ENCODE results near the gene STARD13.

GRCh38 chr13:33195693-33196464 is 89.7 kb downstream of the STARD13 start:
- TF ChIP-seq, protein P1, sequence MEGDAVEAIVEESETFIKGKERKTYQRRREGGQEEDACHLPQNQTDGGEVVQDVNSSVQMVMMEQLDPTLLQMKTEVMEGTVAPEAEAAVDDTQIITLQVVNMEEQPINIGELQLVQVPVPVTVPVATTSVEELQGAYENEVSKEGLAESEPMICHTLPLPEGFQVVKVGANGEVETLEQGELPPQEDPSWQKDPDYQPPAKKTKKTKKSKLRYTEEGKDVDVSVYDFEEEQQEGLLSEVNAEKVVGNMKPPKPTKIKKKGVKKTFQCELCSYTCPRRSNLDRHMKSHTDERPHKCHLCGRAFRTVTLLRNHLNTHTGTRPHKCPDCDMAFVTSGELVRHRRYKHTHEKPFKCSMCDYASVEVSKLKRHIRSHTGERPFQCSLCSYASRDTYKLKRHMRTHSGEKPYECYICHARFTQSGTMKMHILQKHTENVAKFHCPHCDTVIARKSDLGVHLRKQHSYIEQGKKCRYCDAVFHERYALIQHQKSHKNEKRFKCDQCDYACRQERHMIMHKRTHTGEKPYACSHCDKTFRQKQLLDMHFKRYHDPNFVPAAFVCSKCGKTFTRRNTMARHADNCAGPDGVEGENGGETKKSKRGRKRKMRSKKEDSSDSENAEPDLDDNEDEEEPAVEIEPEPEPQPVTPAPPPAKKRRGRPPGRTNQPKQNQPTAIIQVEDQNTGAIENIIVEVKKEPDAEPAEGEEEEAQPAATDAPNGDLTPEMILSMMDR (conservative IDR thresholded peaks at IDR 0.05; ENCODE audit: low read length): no peak
- TF ChIP-seq EZH2phosphoT487 (IDR thresholded peaks at IDR 0.05; ENCODE audit: borderline replicate concordance, low read depth, low read length): no peak

Measured in OCI-LY7 (cell line).